NT2/D1 (cell line): ENCODE results near the gene VIM.

Experiments used
- SUZ12 ChIP-seq: IDR thresholded peaks from 2 replicates; pipeline ENCODE4 v1.6.1; 2011; ENCODE audit not compliant: insufficient read length, insufficient read depth; ENCODE audit errors: extremely low read depth
- YY1 ChIP-seq: IDR thresholded peaks from 2 replicates; pipeline ENCODE4 v1.6.1; 2011; ENCODE audit not compliant: insufficient read length, insufficient read depth
- ZNF274 ChIP-seq: IDR thresholded peaks from 2 replicates; pipeline ENCODE4 v1.6.1; 2011; ENCODE audit warnings: mild to moderate bottlenecking, low read depth, low read length

GRCh38 chr10:17265468-17265867, 37.4 kb downstream of the VIM start:
- TF ChIP-seq ZNF274 (no peak), SUZ12 (no peak), YY1 (no peak)
